Central memory CD8-positive, alpha-beta T cell (primary cell): ENCODE data around the gene NRXN3.

ENCODE experiments used
- ATAC-seq: fragments of 150-1000 bp; cut with Tn5 transposase; replicated peaks from 2 replicates; pipeline ENCODE4 v1.10.0; 2022; ENCODE audit warnings: mild to moderate bottlenecking, moderate FRiP score, moderate number of reproducible peaks; ENCODE audit not compliant: poor library complexity, severe bottlenecking; ENCODE audit errors: extremely low read depth
- DNase-seq, 2 donors: peaks; one replicate each; pipeline ENCODE4 v3.0.0; 2021; ENCODE audit warnings: low spot score in 2 of 2
- H3K27ac Mint-ChIP-seq: one replicate; pipeline ENCODE4 v1.8.0; 2022; ENCODE audit warnings: low read depth, mild to moderate bottlenecking, moderate library complexity, mixed read lengths
- H3K27me3 Mint-ChIP-seq: one replicate; pipeline ENCODE4 v1.8.0; 2022; ENCODE audit warnings: mixed read lengths
- H3K36me3 Mint-ChIP-seq: one replicate; pipeline ENCODE4 v1.8.0; 2022; ENCODE audit warnings: mild to moderate bottlenecking, moderate library complexity, mixed read lengths; ENCODE audit not compliant: insufficient read depth
- H3K4me1 Mint-ChIP-seq: one replicate; pipeline ENCODE4 v1.8.0; 2022; ENCODE audit warnings: mixed read lengths
- H3K4me3 Mint-ChIP-seq: one replicate; pipeline ENCODE4 v1.8.0; 2022; ENCODE audit warnings: mild to moderate bottlenecking, moderate library complexity, mixed read lengths
- H3K9me3 Mint-ChIP-seq: one replicate; pipeline ENCODE4 v1.8.0; 2022; ENCODE audit warnings: mixed read lengths

NRXN3 gene

DNA sequence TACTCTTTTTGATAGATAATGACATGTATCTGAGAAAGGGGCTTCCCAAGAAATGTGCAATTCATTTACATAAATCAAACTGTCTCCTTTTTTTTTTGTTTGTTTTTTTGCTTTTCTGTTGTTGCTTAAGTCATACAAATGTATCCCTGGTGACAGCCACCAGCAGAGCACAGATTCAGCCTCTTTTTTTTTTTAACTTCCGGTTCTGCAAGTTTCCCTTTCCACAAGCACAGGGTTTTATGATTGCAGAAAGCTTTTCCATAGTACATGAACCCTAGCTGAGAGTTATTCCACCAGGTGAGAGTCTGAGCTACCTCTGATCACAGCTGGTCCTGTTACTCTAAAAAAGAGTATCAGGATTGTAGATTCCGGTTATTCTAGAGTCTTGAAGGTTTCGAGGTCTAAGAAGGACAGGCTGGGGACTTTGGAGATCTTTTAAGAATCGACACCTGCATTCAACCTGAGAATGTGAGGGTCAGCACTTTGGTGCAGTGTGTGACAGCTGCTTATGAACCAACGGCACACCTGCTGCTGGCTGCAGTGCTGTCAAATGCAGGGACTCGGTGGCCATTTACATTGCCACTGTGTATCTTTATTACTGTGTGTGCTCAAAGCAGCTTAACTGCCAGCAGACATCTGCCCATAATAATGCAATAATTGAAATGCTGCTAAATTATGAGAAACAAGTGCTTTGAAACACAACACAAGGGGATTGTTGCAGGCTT lies 551.7 kb downstream of the NRXN3 start:
- no peak for DNase-seq
- H3K27ac Mint-ChIP-seq = no peak overlapping the region
- H3K36me3 Mint-ChIP-seq = no peaks in the 10 kb centered on the region
- no peaks in the 10 kb centered on the region for H3K27me3 Mint-ChIP-seq
- no peak for ATAC-seq
- H3K4me3 Mint-ChIP-seq = no peak overlapping the region
- H3K9me3 Mint-ChIP-seq = no peaks in the 10 kb centered on the region
- no peaks in the 10 kb centered on the region for H3K4me1 Mint-ChIP-seq

DNA sequence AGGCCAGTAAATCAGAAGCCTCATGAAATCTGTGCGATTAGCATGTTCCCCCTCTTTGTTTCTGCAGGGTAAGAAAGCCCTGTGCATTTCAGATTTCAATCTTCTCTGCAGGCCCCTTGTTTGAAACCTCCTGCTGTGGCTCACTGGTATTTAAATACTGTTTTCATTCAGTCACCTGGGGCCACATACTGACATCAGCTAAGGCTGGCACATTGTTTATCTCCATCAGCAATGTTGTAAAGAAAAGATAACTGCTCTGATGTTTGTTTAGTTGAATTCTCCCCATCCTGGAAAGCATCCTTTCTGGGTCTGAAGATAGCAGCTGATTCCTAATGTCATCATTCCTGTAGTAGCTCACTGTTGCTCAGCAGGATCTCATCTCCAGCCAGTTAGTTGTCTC lies 554.9 kb downstream of the NRXN3 start:
- H3K27me3 Mint-ChIP-seq = no peaks in the 10 kb centered on the region
- no peaks in the 10 kb centered on the region for H3K36me3 Mint-ChIP-seq

DNA sequence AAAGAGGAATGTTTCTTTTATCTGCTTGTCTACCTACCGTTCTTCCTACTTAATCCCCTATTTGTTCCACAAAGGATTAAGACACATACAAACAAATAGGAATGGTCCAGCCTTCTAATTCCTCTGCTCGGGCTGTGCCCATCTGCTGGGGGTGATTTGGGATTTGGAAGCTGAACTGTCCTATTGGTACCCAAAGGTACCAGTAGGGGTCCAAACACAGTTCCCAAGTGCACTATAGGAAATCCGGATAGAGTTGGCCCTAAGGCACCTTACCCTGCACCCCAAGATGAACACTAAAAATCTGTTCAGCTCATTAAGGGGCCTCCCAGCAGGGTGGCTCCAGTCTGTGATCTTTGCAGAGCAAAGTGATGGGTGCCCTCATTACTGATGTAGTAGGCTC lies 566.9 kb downstream of the NRXN3 start:
- Mint-ChIP-seq H3K4me1 (no peaks in the 10 kb centered on the region), H3K27me3 (no peaks in the 10 kb centered on the region), H3K36me3 (no peaks in the 10 kb centered on the region)

More for the DNA sequence above, 554.9 kb downstream of the NRXN3 start:
- DNase-seq = no peak
- ATAC-seq = no peak
- Mint-ChIP-seq H3K9me3 (no peaks in the 10 kb centered on the region), H3K4me1 (no peaks in the 10 kb centered on the region), H3K4me3 (no peak overlapping the region), H3K27ac (no peak overlapping the region)

DNA sequence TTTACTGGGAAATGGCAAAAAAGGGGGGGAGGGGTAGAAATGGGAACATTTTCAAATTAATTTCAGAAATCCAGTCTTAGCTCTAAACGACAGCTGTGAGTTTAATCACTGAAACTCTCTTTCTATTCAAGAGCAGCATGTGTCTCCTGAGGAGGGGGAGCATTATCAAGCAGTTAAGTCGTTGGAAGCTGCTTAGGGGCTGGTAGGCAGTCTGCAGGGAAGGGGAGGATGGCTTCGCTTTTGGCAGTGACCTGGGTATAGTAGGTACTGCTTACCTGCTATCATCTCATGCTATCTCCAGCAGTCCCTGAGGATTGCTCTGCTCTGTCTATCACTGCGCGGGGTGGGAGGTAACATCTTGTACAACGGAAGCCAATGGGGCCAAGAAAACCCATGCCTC lies 567.4 kb downstream of the NRXN3 start:
- no peak for DNase-seq
- H3K27ac Mint-ChIP-seq = no peak overlapping the region
- no peaks in the 10 kb centered on the region for H3K36me3 Mint-ChIP-seq
- no peak for ATAC-seq
- H3K9me3 Mint-ChIP-seq = no peaks in the 10 kb centered on the region
- no peaks in the 10 kb centered on the region for H3K27me3 Mint-ChIP-seq
- H3K4me3 Mint-ChIP-seq = no peak overlapping the region
- no peaks in the 10 kb centered on the region for H3K4me1 Mint-ChIP-seq

More for the DNA sequence above, 566.9 kb downstream of the NRXN3 start:
- no peak overlapping the region for H3K4me3 Mint-ChIP-seq
- H3K27ac Mint-ChIP-seq = no peak overlapping the region
- no peaks in the 10 kb centered on the region for H3K9me3 Mint-ChIP-seq
- ATAC-seq (no peak), DNase-seq (no peak)

DNA sequence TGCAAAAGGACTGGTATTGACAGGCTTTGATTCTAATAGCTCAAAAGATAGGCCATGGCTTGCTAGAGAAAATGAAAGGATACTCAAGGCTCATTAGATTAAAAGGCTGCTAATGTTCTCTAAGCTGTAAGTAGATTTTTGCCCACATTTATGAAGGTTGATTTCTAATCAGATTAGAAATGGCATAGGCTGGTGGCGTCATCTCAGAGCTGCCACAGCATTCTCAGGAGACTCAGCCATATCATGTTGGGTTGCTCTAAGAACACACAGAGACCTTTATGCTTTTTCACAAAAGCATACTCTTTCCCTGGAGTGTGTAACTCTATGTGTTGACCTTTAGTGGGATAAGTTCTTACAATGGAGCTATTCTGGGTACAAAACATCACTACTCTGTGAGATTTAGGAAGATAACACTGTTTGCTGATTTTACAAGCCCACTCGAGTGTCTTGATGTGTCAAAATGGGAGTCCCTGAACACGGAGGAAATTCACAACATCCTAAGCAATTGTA lies 576.0 kb downstream of the NRXN3 start:
- Mint-ChIP-seq H3K36me3 (no peaks in the 10 kb centered on the region), H3K27me3 (no peaks in the 10 kb centered on the region), H3K4me3 (no peak overlapping the region), H3K9me3 (no peaks in the 10 kb centered on the region), H3K27ac (no peak overlapping the region), H3K4me1 (no peaks in the 10 kb centered on the region)
- DNase-seq = no peak
- ATAC-seq = no peak

DNA sequence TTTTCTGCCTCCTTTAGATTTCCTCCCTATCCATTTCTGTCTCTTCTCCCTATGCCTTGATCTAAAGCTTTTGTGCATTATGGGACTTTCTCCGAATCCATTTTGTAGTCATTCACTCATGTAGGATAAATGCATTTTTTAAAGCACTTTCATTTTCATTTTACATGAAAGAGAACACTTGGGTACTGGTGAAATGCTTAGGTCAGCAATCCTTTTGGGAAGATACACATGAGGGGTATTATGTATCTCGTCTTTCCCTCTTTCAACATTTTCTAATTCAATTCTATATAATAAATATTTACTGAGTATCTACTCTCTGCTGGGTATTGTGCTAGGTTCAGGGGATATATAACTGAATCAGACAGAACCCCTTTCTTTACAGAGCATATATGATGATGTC lies 577.6 kb downstream of the NRXN3 start:
- no peak overlapping the region for H3K27ac Mint-ChIP-seq
- DNase-seq (no peak), ATAC-seq (no peak)
- H3K27me3 Mint-ChIP-seq = no peaks in the 10 kb centered on the region
- no peaks in the 10 kb centered on the region for H3K4me1 Mint-ChIP-seq
- H3K9me3 Mint-ChIP-seq = peaks cover 5% of the 10 kb centered on the region
- no peak overlapping the region for H3K4me3 Mint-ChIP-seq
- no peaks in the 10 kb centered on the region for H3K36me3 Mint-ChIP-seq

DNA sequence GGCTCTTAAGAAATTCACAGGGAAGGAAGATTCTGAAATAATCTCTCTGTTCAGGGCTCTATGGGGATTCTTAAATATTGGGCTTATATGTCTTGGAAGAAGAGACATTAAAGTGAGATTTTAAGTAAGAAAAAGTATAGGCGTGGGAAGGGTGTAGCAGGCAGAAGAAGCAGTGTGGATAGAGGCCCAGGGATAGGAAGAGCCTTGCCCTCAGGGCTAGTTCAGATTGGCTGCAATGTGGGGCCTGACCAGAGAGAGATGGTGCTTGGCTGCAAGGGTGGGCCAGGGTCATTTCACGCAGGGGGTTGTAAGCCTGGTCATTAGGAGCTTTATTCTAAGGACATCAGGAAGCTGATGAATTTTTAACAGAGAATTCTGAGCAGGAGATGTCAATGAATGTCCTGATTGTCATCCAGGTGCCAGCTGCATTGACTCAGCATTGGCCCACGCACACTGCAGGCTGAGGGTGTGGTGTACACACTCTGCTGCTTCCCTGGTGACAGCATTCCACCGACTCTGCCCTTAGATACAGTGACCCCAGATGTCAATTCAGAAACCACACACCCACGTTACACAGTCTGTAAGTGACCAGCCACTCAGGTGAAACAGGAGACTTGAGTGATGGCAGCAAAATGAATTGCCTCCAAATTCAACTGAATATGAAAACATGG lies 582.5 kb downstream of the NRXN3 start:
- no peak overlapping the region for H3K4me3 Mint-ChIP-seq
- DNase-seq = no peak

DNA sequence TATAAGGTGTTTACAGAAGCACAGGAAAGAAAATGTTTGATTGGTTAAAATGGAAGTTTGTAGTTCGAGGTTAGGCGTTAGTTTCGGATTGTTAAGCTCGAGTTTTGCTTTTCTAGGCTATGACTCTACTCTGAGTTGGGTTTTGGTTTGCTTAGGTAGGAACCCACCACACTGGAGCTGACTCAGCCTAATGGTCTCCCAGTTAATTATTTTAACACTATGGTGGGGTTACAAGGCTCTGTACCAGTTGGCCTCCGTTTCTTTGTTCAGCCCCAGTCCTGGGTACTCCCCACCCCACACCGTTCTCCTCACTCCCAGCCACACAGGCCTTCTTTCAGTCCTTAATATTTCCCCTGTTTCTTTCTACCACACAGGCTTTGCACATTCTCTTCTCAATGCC lies 583.9 kb downstream of the NRXN3 start:
- Mint-ChIP-seq H3K9me3 (peaks cover 10% of the 10 kb centered on the region), H3K4me1 (no peaks in the 10 kb centered on the region), H3K27me3 (no peaks in the 10 kb centered on the region), H3K36me3 (no peaks in the 10 kb centered on the region), H3K4me3 (no peak overlapping the region), H3K27ac (no peak overlapping the region)
- ATAC-seq (no peak), DNase-seq (no peak)

More for the DNA sequence above, 582.5 kb downstream of the NRXN3 start:
- ATAC-seq = no peak
- peaks cover 10% of the 10 kb centered on the region for H3K9me3 Mint-ChIP-seq
- H3K4me1 Mint-ChIP-seq = no peaks in the 10 kb centered on the region
- H3K27me3 Mint-ChIP-seq = no peaks in the 10 kb centered on the region
- no peaks in the 10 kb centered on the region for H3K36me3 Mint-ChIP-seq
- H3K27ac Mint-ChIP-seq = no peak overlapping the region

DNA sequence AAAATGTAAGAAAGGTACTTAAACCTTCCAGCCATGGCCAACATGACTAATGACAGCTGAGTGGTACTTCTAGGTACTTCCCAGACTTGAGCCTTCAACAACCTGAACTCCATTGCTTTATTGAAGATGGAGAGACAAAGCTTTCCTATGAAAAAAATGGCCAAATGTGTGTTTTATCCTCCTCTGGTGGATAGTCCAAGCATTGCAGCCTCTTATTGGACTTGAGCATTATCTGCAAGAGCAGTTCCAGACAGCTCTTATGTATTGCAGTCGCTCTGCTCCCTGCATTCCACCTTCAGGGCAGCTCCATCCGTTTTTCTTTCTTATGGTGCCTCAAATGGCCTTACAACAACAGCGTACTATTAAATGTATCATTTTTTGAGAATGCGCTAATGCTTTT lies 588.2 kb downstream of the NRXN3 start:
- H3K4me1 Mint-ChIP-seq = no peaks in the 10 kb centered on the region
- ATAC-seq = no peak
- no peaks in the 10 kb centered on the region for H3K27me3 Mint-ChIP-seq
- no peak overlapping the region for H3K27ac Mint-ChIP-seq
- no peak for DNase-seq
- H3K4me3 Mint-ChIP-seq = no peak overlapping the region
- H3K36me3 Mint-ChIP-seq = no peaks in the 10 kb centered on the region
- peaks cover 5% of the 10 kb centered on the region for H3K9me3 Mint-ChIP-seq

DNA sequence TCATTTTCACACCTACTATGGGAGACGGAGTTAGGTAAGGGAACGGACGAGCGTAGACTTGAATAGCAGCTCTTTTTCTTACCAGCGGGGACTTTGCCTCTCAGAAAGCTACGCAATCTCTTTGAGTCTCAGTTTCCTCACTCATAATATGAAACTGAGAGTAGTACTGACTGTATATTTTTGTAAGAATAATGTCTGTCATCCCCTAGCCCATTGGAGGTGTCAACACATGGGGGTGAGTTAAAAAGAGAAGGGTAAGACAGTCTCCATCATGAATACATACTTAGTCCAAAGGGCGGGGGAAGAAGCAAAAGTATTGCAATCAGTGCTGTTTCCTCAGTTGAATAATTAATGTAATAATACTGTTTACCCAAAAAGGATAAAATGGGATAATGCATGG lies 592.2 kb downstream of the NRXN3 start:
- no peaks in the 10 kb centered on the region for H3K36me3 Mint-ChIP-seq
- H3K9me3 Mint-ChIP-seq = no peaks in the 10 kb centered on the region
- no peaks in the 10 kb centered on the region for H3K27me3 Mint-ChIP-seq
- H3K4me3 Mint-ChIP-seq = no peak overlapping the region
- DNase-seq = no peak
- ATAC-seq = no peak
- no peaks in the 10 kb centered on the region for H3K4me1 Mint-ChIP-seq
- H3K27ac Mint-ChIP-seq = no peak overlapping the region

DNA sequence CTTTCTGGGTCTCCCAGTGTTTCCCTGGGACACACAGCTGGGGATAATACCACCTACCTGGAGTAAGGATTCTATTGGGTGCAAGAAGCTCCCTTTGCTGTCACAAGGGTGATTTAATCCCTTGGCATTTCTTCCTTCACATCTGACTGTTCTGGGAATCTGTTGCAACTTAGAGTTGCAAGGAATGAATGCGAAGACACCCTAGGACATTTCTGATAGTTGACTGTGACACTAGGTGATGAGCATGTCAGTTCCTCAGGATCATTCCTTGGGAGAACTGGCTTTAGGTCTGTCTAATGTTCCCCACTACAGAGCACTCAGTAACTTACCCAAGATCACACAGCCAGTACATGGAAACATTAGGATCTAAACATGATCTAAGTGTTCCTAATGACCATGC lies 593.6 kb downstream of the NRXN3 start:
- no peaks in the 10 kb centered on the region for H3K4me1 Mint-ChIP-seq
- no peak overlapping the region for H3K4me3 Mint-ChIP-seq

DNA sequence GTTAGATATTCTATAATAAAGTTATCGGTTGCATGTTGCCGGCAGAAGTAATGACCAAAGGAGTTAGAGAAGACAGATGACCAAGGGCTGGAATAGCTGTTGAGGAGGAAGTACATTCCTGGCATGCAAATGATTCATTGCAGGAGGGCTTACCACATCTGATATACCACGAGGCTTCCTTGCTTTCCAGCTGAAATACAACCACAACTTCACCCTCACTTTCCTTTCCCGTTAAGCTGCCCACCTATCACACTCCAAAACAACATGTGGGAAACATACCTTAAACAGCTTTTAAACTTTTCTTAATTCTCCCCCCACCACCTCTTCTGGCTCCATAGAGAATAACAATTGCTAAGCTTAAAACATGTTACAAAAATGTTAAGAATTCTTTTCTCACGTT lies 594.1 kb downstream of the NRXN3 start:
- DNase-seq = no peak

More for the DNA sequence above, 593.6 kb downstream of the NRXN3 start:
- DNase-seq (no peak), ATAC-seq (no peak)
- Mint-ChIP-seq H3K9me3 (no peaks in the 10 kb centered on the region), H3K27me3 (no peaks in the 10 kb centered on the region), H3K27ac (no peak overlapping the region), H3K36me3 (no peaks in the 10 kb centered on the region)

DNA sequence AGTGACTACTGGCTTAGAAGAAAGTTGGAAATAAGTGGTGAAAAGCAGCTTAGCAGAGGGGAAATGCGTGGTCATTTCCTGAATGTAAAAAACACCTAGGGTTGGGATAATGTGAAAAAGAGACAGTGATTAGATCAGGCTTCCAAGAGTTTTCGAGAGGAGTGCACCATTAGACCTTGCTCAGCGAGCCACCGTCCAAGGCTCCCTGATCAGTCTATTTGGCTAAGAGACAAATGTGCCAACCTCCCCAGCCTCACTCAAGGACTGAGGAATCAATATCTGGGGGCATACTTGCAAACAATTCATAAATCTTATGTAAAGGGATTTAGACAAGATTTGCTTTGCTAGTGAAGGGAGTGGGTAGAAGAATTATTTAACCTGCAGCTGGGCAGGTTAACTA lies 594.5 kb downstream of the NRXN3 start:
- Mint-ChIP-seq H3K36me3 (no peaks in the 10 kb centered on the region), H3K9me3 (peaks cover 5% of the 10 kb centered on the region), H3K4me3 (no peak overlapping the region), H3K4me1 (no peaks in the 10 kb centered on the region), H3K27me3 (no peaks in the 10 kb centered on the region), H3K27ac (no peak overlapping the region)
- ATAC-seq = no peak
- DNase-seq = no peak

More for the DNA sequence above, 594.1 kb downstream of the NRXN3 start:
- no peak overlapping the region for H3K4me3 Mint-ChIP-seq
- peaks cover under 1% of the 10 kb centered on the region for H3K9me3 Mint-ChIP-seq
- H3K36me3 Mint-ChIP-seq = no peaks in the 10 kb centered on the region
- no peaks in the 10 kb centered on the region for H3K27me3 Mint-ChIP-seq
- H3K4me1 Mint-ChIP-seq = no peaks in the 10 kb centered on the region
- ATAC-seq = no peak
- H3K27ac Mint-ChIP-seq = no peak overlapping the region
